HG03159 (cell line): ENCODE data around the gene ZFP57.
A peak's percentile ranks its signal among the peaks of the same experiment; 100 is the strongest.

Experiments
- ATAC-seq: cut with Tn5 transposase; IDR thresholded peaks from one replicate; pipeline ENCODE4 v1.9.1; 2021; ENCODE audit warnings: mild to moderate bottlenecking, moderate library complexity; ENCODE audit not compliant: unreplicated experiment

The ZFP57 gene

DNA sequence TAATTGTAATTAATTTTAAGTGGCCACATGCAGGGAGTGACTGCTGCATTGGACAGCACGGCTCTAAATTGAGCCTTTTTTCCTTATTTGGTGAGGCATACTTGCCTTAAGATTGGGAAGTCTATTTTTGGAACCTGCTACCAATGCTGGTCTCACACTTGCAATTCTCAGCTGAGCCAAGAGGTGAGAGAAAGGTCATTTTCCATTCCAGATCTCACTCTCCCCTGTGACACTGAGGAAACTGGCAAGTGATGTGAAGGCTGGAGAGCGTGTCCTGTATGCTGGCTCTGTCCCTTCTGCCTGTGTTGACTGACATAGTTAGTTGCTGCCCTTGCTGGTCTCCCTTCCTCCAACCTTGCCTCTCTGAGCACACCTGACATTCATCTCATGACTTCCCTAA lies 24.8 kb downstream of the ZFP57 start:
- no peak for ATAC-seq

GRCh38 chr6:29655658-29656057 lies 25.3 kb downstream of the ZFP57 start:
- no peak for ATAC-seq

DNA sequence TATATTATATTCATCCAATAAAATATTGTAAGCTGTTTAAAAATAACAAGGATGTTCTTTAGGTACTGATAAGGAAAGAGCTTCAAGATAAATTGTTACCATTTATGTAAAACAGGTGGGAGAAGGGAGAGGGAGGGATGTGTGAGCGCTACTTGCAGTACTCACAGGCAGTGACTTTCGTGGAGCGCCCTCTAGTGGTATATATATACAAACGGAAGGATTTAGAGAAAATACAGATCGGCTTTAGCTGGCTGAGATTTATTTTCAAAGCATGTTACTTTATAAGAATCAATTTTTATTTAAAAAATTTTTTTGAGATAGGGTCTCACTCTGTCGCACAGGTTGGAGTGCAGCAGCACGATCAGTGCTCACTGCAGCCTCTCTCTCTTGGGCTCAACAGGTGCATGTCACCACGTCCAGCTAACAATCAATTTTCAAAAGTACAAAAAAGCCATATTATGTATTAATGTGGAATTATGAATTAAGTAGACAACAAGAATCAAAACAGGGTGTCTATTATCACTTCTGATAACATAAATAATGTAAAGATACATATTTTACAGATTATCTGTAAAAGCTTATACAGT lies 27.4 kb downstream of the ZFP57 start:
- no peak for ATAC-seq

DNA sequence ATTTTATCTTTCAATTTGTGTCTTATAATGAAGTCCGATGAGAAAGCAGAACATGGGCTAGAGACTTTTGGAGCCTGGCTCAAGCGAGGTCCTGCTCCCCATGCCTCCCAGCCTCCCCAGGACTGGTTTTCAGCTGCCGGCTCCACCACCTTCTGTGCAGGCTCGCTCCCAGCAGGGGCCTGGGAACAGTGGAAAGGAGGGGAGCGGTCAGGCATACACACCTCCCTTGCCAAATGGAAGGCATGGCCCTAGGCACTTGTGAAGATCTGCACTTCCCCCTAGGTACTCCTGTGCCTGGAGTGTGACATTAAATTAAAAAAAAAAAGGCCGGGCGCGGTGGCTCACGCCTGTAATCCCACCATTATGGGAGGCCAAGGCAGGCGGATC lies 28.8 kb downstream of the ZFP57 start:
- ATAC-seq, result no peak

DNA sequence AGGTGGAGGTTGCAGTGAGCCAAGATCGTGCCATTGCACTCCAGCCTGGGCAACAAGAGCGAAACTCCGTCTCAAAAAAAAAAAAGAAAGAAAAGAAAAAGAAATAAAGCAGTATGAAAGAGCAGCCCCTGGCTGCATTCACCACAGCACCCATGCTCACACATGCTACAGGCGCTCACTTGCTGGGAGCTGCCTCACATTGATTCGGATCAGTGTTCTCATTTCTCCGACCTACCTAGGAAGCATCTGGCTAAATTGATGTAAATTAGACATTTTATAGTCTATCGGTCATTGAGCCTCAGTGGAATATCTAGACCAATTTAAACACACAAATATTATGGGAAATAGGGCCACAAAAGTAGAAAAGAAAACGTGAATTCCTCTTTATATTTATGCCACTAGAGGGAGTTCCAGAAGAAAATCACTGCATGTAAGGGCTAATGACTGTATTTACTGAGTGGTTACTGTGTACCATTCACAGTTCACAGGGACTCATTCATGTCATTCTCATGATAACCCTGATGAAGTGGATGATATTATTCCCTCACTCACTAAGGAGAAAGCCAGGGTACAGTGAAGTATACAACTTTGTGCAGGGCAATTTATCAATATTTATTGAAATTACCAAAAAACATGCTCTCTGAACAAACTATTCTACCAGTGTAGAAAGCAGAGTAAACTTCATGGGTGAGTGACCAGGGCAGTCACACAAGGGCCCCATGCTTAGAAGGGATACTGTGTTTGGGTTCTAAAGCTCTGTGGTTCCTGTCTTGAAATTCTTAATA lies 29.3 kb downstream of the ZFP57 start:
- no peak for ATAC-seq

DNA sequence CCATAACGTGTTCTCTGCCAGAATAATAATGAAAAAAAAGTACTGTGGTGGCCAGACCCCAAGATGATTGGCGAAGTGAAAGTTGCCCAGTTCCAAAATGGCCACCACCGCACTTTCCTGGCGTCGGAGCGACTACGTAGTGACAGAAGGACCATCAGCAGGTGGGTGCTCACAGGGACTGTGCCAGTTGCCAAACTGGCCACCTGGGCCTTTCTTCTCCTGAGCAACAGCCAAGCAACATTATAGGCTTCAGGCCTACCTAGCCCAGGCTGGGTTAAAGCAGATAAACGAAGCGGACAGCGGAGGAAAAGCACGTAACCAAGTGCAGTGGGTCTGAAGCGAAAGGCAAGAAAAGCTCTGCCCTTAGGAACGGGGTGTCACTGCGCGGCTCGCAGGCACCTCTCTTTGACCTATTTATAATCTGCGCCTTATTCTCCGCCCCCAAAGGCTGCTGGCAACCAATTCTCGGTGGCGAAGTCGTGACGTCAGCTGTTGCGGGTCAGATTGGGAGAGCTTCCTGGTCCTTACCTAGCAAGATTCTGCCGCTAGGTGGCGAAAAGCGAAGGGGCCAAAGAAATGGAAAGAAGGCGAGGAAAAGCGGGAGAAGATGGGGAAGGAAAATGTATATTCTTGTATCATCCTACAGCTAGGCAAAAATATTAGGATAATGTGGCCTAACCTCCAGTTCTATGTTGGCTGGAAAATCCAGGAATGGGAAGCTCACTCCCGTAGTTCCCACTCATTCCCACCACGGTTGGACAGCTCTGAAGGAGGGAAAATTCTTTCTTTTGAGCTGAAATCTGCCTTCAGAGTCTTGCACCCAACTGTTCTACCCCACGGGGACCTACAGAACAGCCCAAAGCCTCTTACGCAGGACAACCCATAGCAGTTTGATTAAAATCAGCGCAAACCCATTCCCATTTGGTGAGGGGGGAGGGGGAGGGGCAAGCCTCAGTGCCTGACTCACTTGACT lies 31.0 kb downstream of the ZFP57 start:
- peak; percentile 95 for ATAC-seq

GRCh38 chr6:29647927-29648642 lies 32.9 kb downstream of the ZFP57 start:
- ATAC-seq, result no peak

GRCh38 chr6:29641430-29642148 lies 39.4 kb downstream of the ZFP57 start:
- ATAC-seq, result no peak

GRCh38 chr6:29637247-29637646 lies 43.7 kb downstream of the ZFP57 start:
- no peak for ATAC-seq

DNA sequence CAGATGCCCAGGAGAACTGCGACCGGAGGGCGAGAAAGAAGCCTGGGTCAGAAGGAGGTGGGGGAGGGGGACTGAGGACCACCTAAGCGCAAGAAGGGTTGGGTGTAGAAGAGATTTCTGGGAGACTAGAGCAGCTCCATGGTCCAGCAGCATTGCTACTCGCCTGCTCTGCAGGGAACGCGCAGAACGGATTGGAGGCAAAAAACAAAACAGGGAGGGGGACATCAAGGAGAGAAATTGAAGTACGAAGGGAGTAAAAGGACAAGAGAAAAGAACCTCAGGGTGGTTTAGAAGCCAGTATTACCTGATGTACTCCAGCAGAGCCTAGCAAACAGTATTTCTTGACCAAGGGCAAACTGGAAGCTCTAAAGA lies 47.4 kb downstream of the ZFP57 start:
- ATAC-seq, result no peak

- peak; percentile 64 for ATAC-seq
These were observed 48.0 kb downstream of the ZFP57 start, which contains the start of gene GABBR1 for GRCh38 chr6:29632789-29633533. Gene GABBR1, minus strand, starts transcription at chr6:29633183. Its CDS starts 798 bp downstream, at chr6:29632385.

- peak; percentile 26 for ATAC-seq
These were observed 48.9 kb downstream of the ZFP57 start for GRCh38 chr6:29631860-29632731.

DNA sequence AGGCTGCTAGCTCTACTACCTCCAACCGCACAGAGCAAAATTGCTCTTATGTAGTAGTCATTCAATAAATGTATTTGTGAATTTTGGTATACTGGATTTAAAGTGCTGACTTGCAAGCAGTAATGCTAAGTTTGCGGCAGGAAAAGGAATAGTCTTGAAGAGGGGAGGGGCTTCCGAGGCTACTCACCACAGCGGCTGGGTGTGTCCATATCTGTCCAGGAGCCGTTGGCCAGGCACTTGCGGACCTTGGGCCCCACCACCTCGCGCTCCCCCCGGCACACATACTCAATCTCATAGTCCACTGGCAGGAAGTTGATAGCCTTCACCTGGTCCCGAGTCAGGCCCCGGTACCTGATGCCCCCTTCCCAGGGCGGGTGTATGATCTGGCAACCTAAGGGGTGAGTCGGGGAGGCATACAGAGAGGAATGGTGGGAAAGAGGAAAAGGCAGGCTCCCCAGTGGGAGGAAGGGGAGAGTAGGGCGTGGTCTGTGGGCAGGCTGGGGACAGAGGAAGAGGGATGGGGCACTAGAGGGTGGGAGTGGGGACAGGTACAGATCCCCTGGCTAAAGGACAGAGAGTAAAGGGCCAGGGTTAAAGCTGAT lies 49.6 kb downstream of the ZFP57 start:
- no peak for ATAC-seq

GRCh38 chr6:29630315-29630714 lies 50.6 kb downstream of the ZFP57 start:
- ATAC-seq, result no peak

- ATAC-seq, result no peak
These were observed 51.4 kb downstream of the ZFP57 start for GRCh38 chr6:29629571-29629970.

DNA sequence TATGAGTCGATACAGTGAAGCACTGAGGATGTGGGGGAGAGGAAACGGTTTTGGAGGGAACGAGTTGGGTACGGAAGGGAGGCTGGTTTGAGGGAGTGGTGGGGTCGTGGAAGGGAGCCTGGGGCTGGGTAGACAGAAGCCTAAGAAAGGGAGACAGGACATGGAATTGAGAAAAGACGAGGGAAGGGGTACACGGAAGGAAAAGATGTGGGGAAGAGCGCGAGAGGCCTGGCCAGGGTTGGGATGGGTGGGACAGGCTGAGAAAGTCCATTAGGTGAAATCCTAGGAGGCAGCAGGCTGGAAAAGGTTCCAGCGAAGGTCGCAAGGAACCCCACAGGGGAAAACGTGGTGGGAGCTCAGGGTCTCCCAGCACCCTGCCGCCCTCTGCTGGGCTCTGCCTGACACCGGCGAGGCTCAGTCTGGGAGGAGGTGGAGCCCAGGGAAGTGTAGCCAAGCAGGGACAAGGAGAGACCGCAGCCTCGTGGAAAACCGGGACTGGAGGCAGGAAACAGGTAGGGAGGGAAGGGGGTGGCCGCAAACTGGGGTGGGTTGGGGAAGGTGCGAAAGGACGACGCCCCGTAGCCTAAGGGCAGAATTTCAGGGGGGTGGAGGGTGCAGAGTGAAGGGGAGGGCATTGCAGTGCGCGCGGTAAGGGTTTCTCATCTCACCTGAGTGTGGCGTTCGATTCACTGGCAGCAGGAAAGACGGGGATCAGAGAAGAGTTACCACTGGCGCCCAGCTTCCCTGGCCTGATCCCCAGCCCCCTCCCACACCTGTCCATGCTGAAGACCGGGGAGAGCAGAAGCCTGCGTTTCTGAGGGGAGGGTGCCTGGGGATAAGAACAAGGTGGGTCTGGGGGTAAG lies 52.3 kb downstream of the ZFP57 start:
- no peak for ATAC-seq

- ATAC-seq, result no peak
These were observed 53.1 kb downstream of the ZFP57 start for GRCh38 chr6:29627755-29628418.
